OCI-M1 (cell line): ENCODE data around the gene DMAC2.
"Not testable (repeated sequence)": the region's sequence is repeated elsewhere in the genome, so short reads cannot be mapped to it uniquely, and the experiment has no call there.

Experiments
- DNase-seq: peaks from one replicate; lab custom pipeline; 2025; lab: John Stamatoyannopoulos, UW

DMAC2 gene

GRCh38 chr19:41398598-41398997 is 41.1 kb downstream of the DMAC2 start:
- no peak for DNase-seq

- no peak for DNase-seq
These were observed 41.7 kb downstream of the DMAC2 start for GRCh38 chr19:41398050-41398418.

- peak; percentile 100 for DNase-seq
These were observed 42.3 kb downstream of the DMAC2 start, which contains the start of the genes BCKDHA and EXOSC5 for GRCh38 chr19:41397086-41398049. Gene BCKDHA, plus strand, starts transcription at chr19:41397818. Its CDS starts 10 bp downstream, at chr19:41397828. Gene EXOSC5, minus strand, starts transcription at chr19:41397359. Its CDS starts 31 bp downstream, at chr19:41397328.

- no peak for DNase-seq
These were observed 44.4 kb downstream of the DMAC2 start for GRCh38 chr19:41395355-41395754.

GRCh38 chr19:41392775-41393174 is 46.9 kb downstream of the DMAC2 start:
- no peak for DNase-seq

- no peak for DNase-seq
These were observed 48.1 kb downstream of the DMAC2 start for GRCh38 chr19:41391618-41392017.

- no peak for DNase-seq
These were observed 53.3 kb downstream of the DMAC2 start for GRCh38 chr19:41386442-41386841.

- DNase-seq = no peak
These were observed 55.4 kb downstream of the DMAC2 start for GRCh38 chr19:41384351-41384750.

- DNase-seq = not testable (repeated sequence)
These were observed 58.2 kb downstream of the DMAC2 start for GRCh38 chr19:41381536-41381935.
